GM23338 (cell line): ENCODE results near the gene TECTA. TPM values are rescaled to one million over a fixed set of nuclear protein-coding genes. Genes with fewer than 3 reads are reported as not detected.

Source experiments
- ATAC-seq: fragments of 200-7000 bp; cut with Tn5 transposase; 3 replicates; pipeline ENCODE4 v1.9.1; 2020
- DNase-seq: peaks from one replicate; pipeline ENCODE4 v3.0.0-alpha.2; 2015; ENCODE audit warnings: low spot score
- H2AFZ ChIP-seq: fragments of 200-600 bp; sonication (generic); 2 replicates; pipeline ENCODE4 v1.8.0; 2016; ENCODE audit warnings: antibody characterized with exemption, mild to moderate bottlenecking, moderate library complexity
- H3F3A ChIP-seq: fragments of 200-600 bp; sonication (generic); replicated peaks from 2 replicates; pipeline ENCODE4 v1.8.0; 2017; ENCODE audit warnings: antibody characterized with exemption, mixed run types, low read depth
- H3K27ac ChIP-seq: fragments of 200-600 bp; sonication (generic); 2 replicates; pipeline ENCODE4 v1.6.1; 2016; ENCODE audit warnings: low read depth
- H3K27me3 ChIP-seq: fragments of 200-600 bp; sonication (generic); 2 replicates; pipeline ENCODE4 v1.8.0; 2016; ENCODE audit warnings: mild to moderate bottlenecking, mixed run types, moderate library complexity; ENCODE audit not compliant: insufficient read depth
- H3K36me3 ChIP-seq: fragments of 200-600 bp; sonication (generic); 2 replicates; pipeline ENCODE4 v1.8.0; 2016; ENCODE audit warnings: mild to moderate bottlenecking; ENCODE audit not compliant: insufficient read depth
- H3K4me1 ChIP-seq: fragments of 200-600 bp; sonication (generic); 2 replicates; pipeline ENCODE4 v1.8.0; 2016; ENCODE audit warnings: mild to moderate bottlenecking, moderate library complexity; ENCODE audit not compliant: insufficient read depth
- H3K4me2 ChIP-seq: fragments of 200-600 bp; sonication (generic); 2 replicates; pipeline ENCODE4 v1.7.1; 2017; ENCODE audit warnings: mixed run types
- H3K4me3 ChIP-seq: fragments of 200-600 bp; sonication (generic); 2 replicates; pipeline ENCODE4 v1.6.1; 2016; ENCODE audit warnings: mixed run types
- H3K79me2 ChIP-seq: fragments of 200-600 bp; sonication (generic); replicated peaks from 2 replicates; pipeline ENCODE4 v1.8.0; 2017; ENCODE audit warnings: mild to moderate bottlenecking; ENCODE audit not compliant: insufficient read depth
- H3K9me2 ChIP-seq: fragments of 200-600 bp; sonication (generic); 2 replicates; pipeline ENCODE4 v1.8.0; 2017; ENCODE audit not compliant: insufficient read depth
- H4K20me1 ChIP-seq: fragments of 200-600 bp; sonication (generic); replicated peaks from 2 replicates; pipeline ENCODE4 v1.8.0; 2017; ENCODE audit warnings: mild to moderate bottlenecking; ENCODE audit not compliant: insufficient read depth
- H3K27ac Mint-ChIP-seq: 2 replicates; pipeline ENCODE4 v1.8.0; 2020; ENCODE audit warnings: inconsistent platforms, mild to moderate bottlenecking, moderate library complexity, mixed read lengths
- H3K27me3 Mint-ChIP-seq: 3 replicates; pipeline ENCODE4 v1.8.0; 2022; ENCODE audit warnings: low read depth, mild to moderate bottlenecking, moderate library complexity, mixed read lengths, inconsistent platforms; ENCODE audit not compliant: insufficient read depth, poor library complexity
- H3K36me3 Mint-ChIP-seq: 3 replicates; pipeline ENCODE4 v1.8.0; 2021; ENCODE audit warnings: low read depth, mild to moderate bottlenecking, inconsistent platforms, moderate library complexity, mixed read lengths
- H3K4me1 Mint-ChIP-seq: 3 replicates; pipeline ENCODE4 v1.8.0; 2020; ENCODE audit warnings: mild to moderate bottlenecking, inconsistent platforms, mixed read lengths
- H3K4me3 Mint-ChIP-seq: 3 replicates; pipeline ENCODE4 v1.8.0; 2021; ENCODE audit warnings: moderate library complexity, mild to moderate bottlenecking, inconsistent platforms, mixed read lengths
- H3K9me3 Mint-ChIP-seq: 3 replicates; pipeline ENCODE4 v1.8.0; 2020; ENCODE audit warnings: moderate library complexity, mild to moderate bottlenecking, inconsistent platforms, mixed read lengths
- EZH2 ChIP-seq: fragments of 200-600 bp; sonication (generic); IDR thresholded peaks from one replicate; pipeline ENCODE4 v1.8.0; 2017; ENCODE audit warnings: antibody characterized with exemption, mild to moderate bottlenecking, low read depth; ENCODE audit not compliant: unreplicated experiment
- EZH2phosphoT487 ChIP-seq: fragments of 200-600 bp; sonication (generic); IDR thresholded peaks from one replicate; pipeline ENCODE4 v1.8.1; 2018; ENCODE audit warnings: antibody characterized with exemption; ENCODE audit not compliant: unreplicated experiment
- JUNB ChIP-seq: IDR thresholded peaks from one replicate; pipeline ENCODE4 v1.6.1; 2016; ENCODE audit warnings: antibody characterized with exemption; ENCODE audit not compliant: unreplicated experiment
- NANOG ChIP-seq: IDR thresholded peaks from 2 replicates; pipeline ENCODE4 v1.6.1; 2016; ENCODE audit warnings: antibody characterized with exemption, borderline replicate concordance
- ZNF331 ChIP-seq: fragments of 250-450 bp; sonication (Bioruptor Pico); IDR thresholded peaks from 2 replicates; pipeline ENCODE4 v1.5.0; 2020; ENCODE audit warnings: low read depth, mild to moderate bottlenecking, moderate library complexity
- polyA plus RNA-seq: library from polyadenylated mRNA; unstranded; fragments of >200 nt; fragmentation: Nextera tagmentation; extraction: Ambion mirVana; gene quantifications from 2 replicates; pipeline ENCODE4 v1.2.1, GENCODE V29; 2016
- total RNA-seq: library from RNA; depleted of rRNA; stranded (reverse); fragments of >200 nt; shearing (Covaris generic); gene quantifications from 2 replicates; pipeline ENCODE4 v1.2.3, GENCODE V29; 2014
- TF ChIP-seq, protein P1 (sequence below): IDR thresholded peaks from 2 replicates; pipeline ENCODE4 v1.6.1; 2016; ENCODE audit warnings: antibody characterized with exemption
- TF ChIP-seq, protein P2 (sequence below), 2 experiments: fragments of 200-600 bp in 1 of 2; sonication (generic) in 1 of 2; conservative IDR thresholded peaks; 2 replicates each; pipeline versions ENCODE4 v1.5.1 to v1.6.1; 2016 to 2017; ENCODE audit warnings: antibody characterized with exemption in 2 of 2, low read depth in 2 of 2, mild to moderate bottlenecking in 2 of 2, moderate library complexity in 1 of 2

The TECTA gene
- total and polyA plus RNA-seq, 2 experiments from 2014 or later = 0.34 to 0.69 TPM

DNA sequence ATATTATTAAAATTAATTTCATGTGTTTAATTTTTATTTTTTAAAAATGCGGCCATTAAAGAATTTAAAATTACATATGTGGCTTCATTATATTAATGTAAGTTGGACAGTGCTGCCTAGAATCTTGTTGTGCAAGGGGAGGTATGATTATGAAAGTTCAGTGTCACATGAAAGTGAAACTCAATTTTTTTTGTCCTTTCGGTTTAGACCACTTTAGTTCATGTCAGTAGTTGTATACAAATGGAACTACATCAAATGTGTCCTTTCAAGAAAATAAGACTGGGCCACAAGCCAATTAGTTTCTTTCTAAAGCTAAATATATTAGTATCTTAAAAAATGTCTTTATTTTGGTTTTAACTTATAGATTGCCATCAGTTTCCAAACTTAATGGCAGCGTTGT lies 41.4 kb upstream of the TECTA start (continued):
- TF ChIP-seq, protein P1, sequence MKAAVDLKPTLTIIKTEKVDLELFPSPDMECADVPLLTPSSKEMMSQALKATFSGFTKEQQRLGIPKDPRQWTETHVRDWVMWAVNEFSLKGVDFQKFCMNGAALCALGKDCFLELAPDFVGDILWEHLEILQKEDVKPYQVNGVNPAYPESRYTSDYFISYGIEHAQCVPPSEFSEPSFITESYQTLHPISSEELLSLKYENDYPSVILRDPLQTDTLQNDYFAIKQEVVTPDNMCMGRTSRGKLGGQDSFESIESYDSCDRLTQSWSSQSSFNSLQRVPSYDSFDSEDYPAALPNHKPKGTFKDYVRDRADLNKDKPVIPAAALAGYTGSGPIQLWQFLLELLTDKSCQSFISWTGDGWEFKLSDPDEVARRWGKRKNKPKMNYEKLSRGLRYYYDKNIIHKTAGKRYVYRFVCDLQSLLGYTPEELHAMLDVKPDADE = no peak
- TF ChIP-seq ZNF331 (CRISPR knock-in tag) (no peak), EZH2phosphoT487 (no peak), EZH2 (no peak), JUNB (no peak)

DNA sequence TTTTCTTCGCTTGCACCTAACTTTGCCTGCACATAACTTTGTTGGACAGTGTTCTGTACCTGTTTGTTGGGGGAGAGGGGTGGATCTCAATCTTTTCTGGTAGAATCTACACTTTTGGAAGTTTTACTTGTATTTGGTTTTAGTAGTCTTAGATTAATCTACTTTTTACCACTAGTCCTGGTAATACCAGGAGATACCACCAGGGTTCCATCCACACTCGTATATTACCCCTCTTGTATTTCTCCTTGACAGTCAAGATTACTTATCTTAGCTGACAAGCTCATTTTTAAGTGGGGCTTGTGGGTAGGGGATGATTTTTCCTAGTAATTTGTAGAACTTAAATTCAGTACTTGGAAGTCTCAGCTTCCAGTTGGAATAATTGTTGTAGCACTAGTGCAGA lies 37.3 kb upstream of the TECTA start:
- no peak overlapping the region for H3K4me3 Mint-ChIP-seq
- no peaks in the 10 kb centered on the region for H3K9me2 ChIP-seq
- H3K36me3 Mint-ChIP-seq = peaks cover 22% of the 10 kb centered on the region
- H3K4me1 ChIP-seq = peaks cover 4% of the 10 kb centered on the region; the same call in 1 of the 2 replicates
- no peak overlapping the region for H3K27ac ChIP-seq
- no peaks in the 10 kb centered on the region; the same call in 1 of the 2 replicates for H3K36me3 ChIP-seq
- no peaks in the 10 kb centered on the region for H3K27me3 Mint-ChIP-seq
- H3K4me2 ChIP-seq = no peak overlapping the region
- H4K20me1 ChIP-seq = no peaks in the 10 kb centered on the region
- no peak overlapping the region for H2AFZ ChIP-seq
- H3K79me2 ChIP-seq = no peaks in the 10 kb centered on the region
- DNase-seq = peak; percentile 65
- TF ChIP-seq, protein P2, sequence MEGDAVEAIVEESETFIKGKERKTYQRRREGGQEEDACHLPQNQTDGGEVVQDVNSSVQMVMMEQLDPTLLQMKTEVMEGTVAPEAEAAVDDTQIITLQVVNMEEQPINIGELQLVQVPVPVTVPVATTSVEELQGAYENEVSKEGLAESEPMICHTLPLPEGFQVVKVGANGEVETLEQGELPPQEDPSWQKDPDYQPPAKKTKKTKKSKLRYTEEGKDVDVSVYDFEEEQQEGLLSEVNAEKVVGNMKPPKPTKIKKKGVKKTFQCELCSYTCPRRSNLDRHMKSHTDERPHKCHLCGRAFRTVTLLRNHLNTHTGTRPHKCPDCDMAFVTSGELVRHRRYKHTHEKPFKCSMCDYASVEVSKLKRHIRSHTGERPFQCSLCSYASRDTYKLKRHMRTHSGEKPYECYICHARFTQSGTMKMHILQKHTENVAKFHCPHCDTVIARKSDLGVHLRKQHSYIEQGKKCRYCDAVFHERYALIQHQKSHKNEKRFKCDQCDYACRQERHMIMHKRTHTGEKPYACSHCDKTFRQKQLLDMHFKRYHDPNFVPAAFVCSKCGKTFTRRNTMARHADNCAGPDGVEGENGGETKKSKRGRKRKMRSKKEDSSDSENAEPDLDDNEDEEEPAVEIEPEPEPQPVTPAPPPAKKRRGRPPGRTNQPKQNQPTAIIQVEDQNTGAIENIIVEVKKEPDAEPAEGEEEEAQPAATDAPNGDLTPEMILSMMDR (conservative IDR thresholded peaks at IDR 0.05; ENCODE audit: low read depth in 2 of 2) = peak; percentile 35 to 71
- TF ChIP-seq JUNB = no peak
- peak; percentile 77 for ATAC-seq
- H3K27me3 ChIP-seq = no peaks in the 10 kb centered on the region
- H3K27ac Mint-ChIP-seq = no peak overlapping the region
- no peaks in the 10 kb centered on the region for H3F3A ChIP-seq
- no peaks in the 10 kb centered on the region for H3K9me3 Mint-ChIP-seq
- no peak overlapping the region for H3K4me3 ChIP-seq
- H3K4me1 Mint-ChIP-seq = no peaks in the 10 kb centered on the region

DNA sequence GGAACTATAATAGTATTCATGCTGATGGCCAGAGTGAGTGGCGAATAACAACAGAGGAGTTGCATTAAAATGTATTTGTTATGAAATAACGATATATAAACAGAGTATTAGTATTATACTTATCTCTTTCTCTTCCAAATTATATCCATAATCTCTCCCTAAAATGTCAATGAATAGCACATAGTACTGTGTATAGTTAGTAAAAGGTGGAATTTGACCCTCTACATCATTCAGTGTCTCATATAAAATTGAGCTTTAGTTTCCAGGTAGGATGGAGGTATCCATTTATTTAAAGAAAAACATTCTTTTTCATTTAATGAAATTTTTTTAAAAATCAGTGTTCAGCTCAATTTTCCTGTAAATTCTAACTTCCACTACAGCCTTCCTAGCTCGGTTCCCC lies 34.4 kb upstream of the TECTA start:
- ATAC-seq = no peak
- Histone ChIP-seq H4K20me1 (no peaks in the 10 kb centered on the region), H3K9me2 (no peaks in the 10 kb centered on the region), H3K27me3 (no peaks in the 10 kb centered on the region), H3K4me2 (no peak overlapping the region), H3K36me3 (peaks cover 3% of the 10 kb centered on the region; the same call in 1 of the 2 replicates), H3K79me2 (no peaks in the 10 kb centered on the region), H2AFZ (no peak overlapping the region), H3K4me3 (no peak overlapping the region), H3F3A (no peaks in the 10 kb centered on the region), H3K4me1 (peaks cover 11% of the 10 kb centered on the region), H3K27ac (no peak overlapping the region)
- Mint-ChIP-seq H3K4me1 (peaks cover 5% of the 10 kb centered on the region; the same call in 2 of the 3 replicates), H3K9me3 (peaks cover 4% of the 10 kb centered on the region; the same call in 1 of the 3 replicates), H3K27me3 (no peaks in the 10 kb centered on the region), H3K4me3 (no peak overlapping the region), H3K36me3 (peaks cover 41% of the 10 kb centered on the region), H3K27ac (no peak overlapping the region)
- no peak for DNase-seq
- TF ChIP-seq NANOG = no peak
- no peak for TF ChIP-seq EZH2phosphoT487
